Ovary (tissue), 3 donors: ENCODE measurements around the gene ITFG1.

Experiments used
- POLR2A ChIP-seq: fragments of 450-650 bp; IDR thresholded peaks from one replicate; pipeline ENCODE4 v1.6.1; 2017; ENCODE audit warnings: antibody characterized with exemption, mild to moderate bottlenecking, moderate library complexity
- TF ChIP-seq, protein P1 (sequence below), 3 donors: fragments of 450-650 bp in 2 of 3; fragments of 200-600 bp in 1 of 3; IDR thresholded peaks; one replicate each; pipeline versions ENCODE4 v1.5.1 to v1.8.0; 2016 to 2022; ENCODE audit warnings: antibody characterized with exemption in 3 of 3, mild to moderate bottlenecking in 1 of 3
- donor health status: DM: no; HTN: no; CAD: no.

DNA sequence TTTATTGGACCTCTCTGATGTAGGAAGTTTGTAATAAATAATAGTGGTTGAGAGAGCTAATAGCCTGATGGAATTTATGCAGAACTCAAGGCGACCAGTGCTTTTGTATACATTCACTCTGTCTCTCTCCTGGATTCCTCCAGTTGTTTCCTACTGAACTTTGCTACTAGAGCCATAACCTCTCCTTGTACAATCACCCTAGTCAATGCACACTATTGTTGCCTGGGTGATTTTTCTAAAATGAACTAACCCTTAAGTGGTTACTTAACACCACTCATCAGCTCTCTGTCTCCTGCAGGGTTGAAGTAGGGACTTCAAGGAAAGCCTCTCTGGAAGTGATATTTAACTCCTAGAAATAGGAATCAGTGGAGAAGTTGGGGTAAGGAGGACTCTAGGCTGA is 9.9 kb upstream of the ITFG1 start:
- TF ChIP-seq, protein P1, sequence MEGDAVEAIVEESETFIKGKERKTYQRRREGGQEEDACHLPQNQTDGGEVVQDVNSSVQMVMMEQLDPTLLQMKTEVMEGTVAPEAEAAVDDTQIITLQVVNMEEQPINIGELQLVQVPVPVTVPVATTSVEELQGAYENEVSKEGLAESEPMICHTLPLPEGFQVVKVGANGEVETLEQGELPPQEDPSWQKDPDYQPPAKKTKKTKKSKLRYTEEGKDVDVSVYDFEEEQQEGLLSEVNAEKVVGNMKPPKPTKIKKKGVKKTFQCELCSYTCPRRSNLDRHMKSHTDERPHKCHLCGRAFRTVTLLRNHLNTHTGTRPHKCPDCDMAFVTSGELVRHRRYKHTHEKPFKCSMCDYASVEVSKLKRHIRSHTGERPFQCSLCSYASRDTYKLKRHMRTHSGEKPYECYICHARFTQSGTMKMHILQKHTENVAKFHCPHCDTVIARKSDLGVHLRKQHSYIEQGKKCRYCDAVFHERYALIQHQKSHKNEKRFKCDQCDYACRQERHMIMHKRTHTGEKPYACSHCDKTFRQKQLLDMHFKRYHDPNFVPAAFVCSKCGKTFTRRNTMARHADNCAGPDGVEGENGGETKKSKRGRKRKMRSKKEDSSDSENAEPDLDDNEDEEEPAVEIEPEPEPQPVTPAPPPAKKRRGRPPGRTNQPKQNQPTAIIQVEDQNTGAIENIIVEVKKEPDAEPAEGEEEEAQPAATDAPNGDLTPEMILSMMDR (IDR thresholded peaks at IDR 0.05) = no peak
- no peak for TF ChIP-seq POLR2A
